HUES64 (cell line): Measurements from ENCODE around the gene SEMA6B.

Source experiments
- H3K27ac ChIP-seq: 2 replicates; pipeline ENCODE4 v1.7.0; 2013; ENCODE audit warnings: low read depth, low read length, inconsistent platforms
- H3K27me3 ChIP-seq: 2 replicates; pipeline ENCODE4 v1.6.1; 2013; ENCODE audit warnings: mild to moderate bottlenecking, low read length; ENCODE audit not compliant: insufficient read depth
- H3K36me3 ChIP-seq: 2 replicates; pipeline ENCODE4 v1.6.1; 2013; ENCODE audit warnings: mild to moderate bottlenecking, low read length; ENCODE audit not compliant: insufficient read depth
- H3K4me1 ChIP-seq: 2 replicates; pipeline ENCODE4 v1.6.1; 2013; ENCODE audit warnings: mild to moderate bottlenecking, low read length, moderate library complexity; ENCODE audit not compliant: insufficient read depth
- H3K4me3 ChIP-seq: 2 replicates; pipeline ENCODE4 v1.5.1; 2013; ENCODE audit warnings: mild to moderate bottlenecking, low read length, moderate library complexity
- H3K9ac ChIP-seq: 2 replicates; pipeline ENCODE4 v1.6.1; 2013; ENCODE audit warnings: mild to moderate bottlenecking, low read depth, low read length
- H3K9me3 ChIP-seq: 2 replicates; pipeline ENCODE4 v1.6.1; 2013; ENCODE audit warnings: low read depth, low read length; ENCODE audit not compliant: insufficient read depth
- WGBS: fragments of 150-250, 120-280 bp; methylation state at CpG from one replicate; pipeline ENCODE4 v1.1.7; 2013; ENCODE audit warnings: missing lambda C conversion rate; 5-methylcytosine and 5-hydroxymethylcytosine counted together

Gene SEMA6B

GRCh38 chr19:4493104-4493928, 66.2 kb downstream of the SEMA6B start:
- Histone ChIP-seq H3K9me3 (no peaks in the 10 kb centered on the region), H3K9ac (no peak overlapping the region), H3K4me1 (no peaks in the 10 kb centered on the region), H3K4me3 (no peak overlapping the region), H3K27me3 (no peaks in the 10 kb centered on the region), H3K36me3 (peaks cover 86% of the 10 kb centered on the region), H3K27ac (no peak overlapping the region)
- WGBS, result 95% methylated on average over 41 of the region's 41 CpGs
